IPS-20b (cell line): Measurements from ENCODE around the gene HPCAL1.

Experiments used
- H3K27ac ChIP-seq: one replicate; pipeline ENCODE4 v1.5.1; 2013; ENCODE audit warnings: low read length
- H3K27me3 ChIP-seq: 2 replicates; pipeline ENCODE4 v1.6.1; 2013; ENCODE audit warnings: mild to moderate bottlenecking, low read length, inconsistent platforms; ENCODE audit not compliant: insufficient read depth
- H3K36me3 ChIP-seq: 2 replicates; pipeline ENCODE4 v1.6.1; 2013; ENCODE audit warnings: low read depth, mild to moderate bottlenecking, inconsistent platforms, low read length, moderate library complexity; ENCODE audit not compliant: insufficient read depth
- H3K4me1 ChIP-seq: 2 replicates; pipeline ENCODE4 v1.6.1; 2013; ENCODE audit warnings: mild to moderate bottlenecking, control low read depth, inconsistent platforms, low read length, moderate library complexity; ENCODE audit not compliant: insufficient read depth
- H3K4me3 ChIP-seq: 2 replicates; pipeline ENCODE4 v1.5.1; 2013; ENCODE audit warnings: mild to moderate bottlenecking, low read length, inconsistent platforms
- H3K9ac ChIP-seq: 2 replicates; pipeline ENCODE4 v1.6.1; 2013; ENCODE audit warnings: low read depth, mild to moderate bottlenecking, inconsistent platforms, low read length, moderate library complexity
- H3K9me3 ChIP-seq: 2 replicates; pipeline ENCODE4 v1.6.1; 2013; ENCODE audit warnings: mild to moderate bottlenecking, low read depth, low read length, inconsistent platforms; ENCODE audit not compliant: insufficient read depth

HPCAL1 gene

GRCh38 chr2:10407841-10408648 lies 105.3 kb downstream of the HPCAL1 start:
- Histone ChIP-seq H3K27me3 (no peaks in the 10 kb centered on the region), H3K36me3 (no peaks in the 10 kb centered on the region), H3K27ac (no peak overlapping the region), H3K4me1 (peaks cover 3% of the 10 kb centered on the region; the same call in 1 of the 2 replicates), H3K4me3 (no peak overlapping the region), H3K9ac (no peak overlapping the region), H3K9me3 (no peaks in the 10 kb centered on the region; the same call in 1 of the 2 replicates)

GRCh38 chr2:10408649-10409579 lies 106.2 kb downstream of the HPCAL1 start:
- Histone ChIP-seq H3K27me3 (no peaks in the 10 kb centered on the region), H3K4me3 (no peak overlapping the region), H3K36me3 (no peaks in the 10 kb centered on the region), H3K9me3 (no peaks in the 10 kb centered on the region; the same call in 1 of the 2 replicates), H3K27ac (no peak overlapping the region), H3K4me1 (peaks cover 3% of the 10 kb centered on the region; the same call in 1 of the 2 replicates), H3K9ac (no peak overlapping the region)

GRCh38 chr2:10410001-10410822 lies 107.5 kb downstream of the HPCAL1 start:
- Histone ChIP-seq H3K4me3 (no peak overlapping the region), H3K27me3 (no peaks in the 10 kb centered on the region), H3K36me3 (no peaks in the 10 kb centered on the region), H3K27ac (no peak overlapping the region), H3K9me3 (no peaks in the 10 kb centered on the region; the same call in 1 of the 2 replicates), H3K4me1 (peaks cover 3% of the 10 kb centered on the region; the same call in 1 of the 2 replicates), H3K9ac (no peak overlapping the region)

- Histone ChIP-seq H3K27ac (no peak overlapping the region), H3K9ac (no peak overlapping the region), H3K36me3 (no peaks in the 10 kb centered on the region), H3K9me3 (no peaks in the 10 kb centered on the region; the same call in 1 of the 2 replicates), H3K4me1 (peaks cover 3% of the 10 kb centered on the region; the same call in 1 of the 2 replicates), H3K27me3 (no peaks in the 10 kb centered on the region), H3K4me3 (no peak overlapping the region)
These were observed 108.2 kb downstream of the HPCAL1 start for GRCh38 chr2:10410823-10411437.

- Histone ChIP-seq H3K9ac (no peak overlapping the region), H3K9me3 (no peaks in the 10 kb centered on the region; the same call in 1 of the 2 replicates), H3K4me3 (no peak overlapping the region), H3K27ac (no peak overlapping the region), H3K4me1 (peaks cover 3% of the 10 kb centered on the region; the same call in 1 of the 2 replicates), H3K36me3 (no peaks in the 10 kb centered on the region), H3K27me3 (no peaks in the 10 kb centered on the region)
These were observed 108.9 kb downstream of the HPCAL1 start for GRCh38 chr2:10411557-10411956.

GRCh38 chr2:10412380-10412779 lies 109.7 kb downstream of the HPCAL1 start:
- H3K27me3 ChIP-seq: no peaks in the 10 kb centered on the region
- H3K36me3 ChIP-seq: no peaks in the 10 kb centered on the region
- H3K4me1 ChIP-seq: peaks cover 3% of the 10 kb centered on the region; the same call in 1 of the 2 replicates
- H3K9ac ChIP-seq: no peak overlapping the region
- H3K9me3 ChIP-seq: no peaks in the 10 kb centered on the region; the same call in 1 of the 2 replicates
- no peak overlapping the region for H3K4me3 ChIP-seq
- no peak overlapping the region for H3K27ac ChIP-seq

- Histone ChIP-seq H3K4me1 (peaks cover 3% of the 10 kb centered on the region; the same call in 1 of the 2 replicates), H3K27ac (no peak overlapping the region), H3K36me3 (no peaks in the 10 kb centered on the region), H3K27me3 (no peaks in the 10 kb centered on the region), H3K9ac (no peak overlapping the region), H3K9me3 (no peaks in the 10 kb centered on the region; the same call in 1 of the 2 replicates), H3K4me3 (no peak overlapping the region)
These were observed 110.8 kb downstream of the HPCAL1 start for GRCh38 chr2:10413503-10413902.

GRCh38 chr2:10413991-10414451 lies 111.3 kb downstream of the HPCAL1 start:
- Histone ChIP-seq H3K9me3 (no peaks in the 10 kb centered on the region; the same call in 1 of the 2 replicates), H3K27ac (no peak overlapping the region), H3K4me1 (no peaks in the 10 kb centered on the region), H3K27me3 (no peaks in the 10 kb centered on the region), H3K9ac (no peak overlapping the region), H3K4me3 (no peak overlapping the region), H3K36me3 (no peaks in the 10 kb centered on the region)

- Histone ChIP-seq H3K4me1 (no peaks in the 10 kb centered on the region), H3K27me3 (no peaks in the 10 kb centered on the region), H3K4me3 (no peak overlapping the region), H3K9ac (no peak overlapping the region), H3K36me3 (no peaks in the 10 kb centered on the region), H3K27ac (no peak overlapping the region), H3K9me3 (no peaks in the 10 kb centered on the region; the same call in 1 of the 2 replicates)
These were observed 111.9 kb downstream of the HPCAL1 start for GRCh38 chr2:10414591-10414990.

- Histone ChIP-seq H3K4me3 (no peak overlapping the region), H3K4me1 (no peaks in the 10 kb centered on the region)
These were observed 112.3 kb downstream of the HPCAL1 start for GRCh38 chr2:10415048-10415447.

More at GRCh38 chr2:10415048-10415447, 112.3 kb downstream of the HPCAL1 start:
- H3K27ac ChIP-seq: no peak overlapping the region
- no peaks in the 10 kb centered on the region for H3K36me3 ChIP-seq
- H3K27me3 ChIP-seq: no peaks in the 10 kb centered on the region
- no peak overlapping the region for H3K9ac ChIP-seq
- H3K9me3 ChIP-seq: no peaks in the 10 kb centered on the region; the same call in 1 of the 2 replicates
